GM18867 (cell line): ENCODE results near the gene ZNF687.

Experiments
- ATAC-seq: cut with Tn5 transposase; IDR thresholded peaks from one replicate; pipeline ENCODE4 v1.9.1; 2021; ENCODE audit warnings: mild to moderate bottlenecking, moderate library complexity; ENCODE audit not compliant: unreplicated experiment

Gene ZNF687, protein sequence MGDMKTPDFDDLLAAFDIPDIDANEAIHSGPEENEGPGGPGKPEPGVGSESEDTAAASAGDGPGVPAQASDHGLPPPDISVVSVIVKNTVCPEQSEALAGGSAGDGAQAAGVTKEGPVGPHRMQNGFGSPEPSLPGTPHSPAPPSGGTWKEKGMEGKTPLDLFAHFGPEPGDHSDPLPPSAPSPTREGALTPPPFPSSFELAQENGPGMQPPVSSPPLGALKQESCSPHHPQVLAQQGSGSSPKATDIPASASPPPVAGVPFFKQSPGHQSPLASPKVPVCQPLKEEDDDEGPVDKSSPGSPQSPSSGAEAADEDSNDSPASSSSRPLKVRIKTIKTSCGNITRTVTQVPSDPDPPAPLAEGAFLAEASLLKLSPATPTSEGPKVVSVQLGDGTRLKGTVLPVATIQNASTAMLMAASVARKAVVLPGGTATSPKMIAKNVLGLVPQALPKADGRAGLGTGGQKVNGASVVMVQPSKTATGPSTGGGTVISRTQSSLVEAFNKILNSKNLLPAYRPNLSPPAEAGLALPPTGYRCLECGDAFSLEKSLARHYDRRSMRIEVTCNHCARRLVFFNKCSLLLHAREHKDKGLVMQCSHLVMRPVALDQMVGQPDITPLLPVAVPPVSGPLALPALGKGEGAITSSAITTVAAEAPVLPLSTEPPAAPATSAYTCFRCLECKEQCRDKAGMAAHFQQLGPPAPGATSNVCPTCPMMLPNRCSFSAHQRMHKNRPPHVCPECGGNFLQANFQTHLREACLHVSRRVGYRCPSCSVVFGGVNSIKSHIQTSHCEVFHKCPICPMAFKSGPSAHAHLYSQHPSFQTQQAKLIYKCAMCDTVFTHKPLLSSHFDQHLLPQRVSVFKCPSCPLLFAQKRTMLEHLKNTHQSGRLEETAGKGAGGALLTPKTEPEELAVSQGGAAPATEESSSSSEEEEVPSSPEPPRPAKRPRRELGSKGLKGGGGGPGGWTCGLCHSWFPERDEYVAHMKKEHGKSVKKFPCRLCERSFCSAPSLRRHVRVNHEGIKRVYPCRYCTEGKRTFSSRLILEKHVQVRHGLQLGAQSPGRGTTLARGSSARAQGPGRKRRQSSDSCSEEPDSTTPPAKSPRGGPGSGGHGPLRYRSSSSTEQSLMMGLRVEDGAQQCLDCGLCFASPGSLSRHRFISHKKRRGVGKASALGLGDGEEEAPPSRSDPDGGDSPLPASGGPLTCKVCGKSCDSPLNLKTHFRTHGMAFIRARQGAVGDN

DNA sequence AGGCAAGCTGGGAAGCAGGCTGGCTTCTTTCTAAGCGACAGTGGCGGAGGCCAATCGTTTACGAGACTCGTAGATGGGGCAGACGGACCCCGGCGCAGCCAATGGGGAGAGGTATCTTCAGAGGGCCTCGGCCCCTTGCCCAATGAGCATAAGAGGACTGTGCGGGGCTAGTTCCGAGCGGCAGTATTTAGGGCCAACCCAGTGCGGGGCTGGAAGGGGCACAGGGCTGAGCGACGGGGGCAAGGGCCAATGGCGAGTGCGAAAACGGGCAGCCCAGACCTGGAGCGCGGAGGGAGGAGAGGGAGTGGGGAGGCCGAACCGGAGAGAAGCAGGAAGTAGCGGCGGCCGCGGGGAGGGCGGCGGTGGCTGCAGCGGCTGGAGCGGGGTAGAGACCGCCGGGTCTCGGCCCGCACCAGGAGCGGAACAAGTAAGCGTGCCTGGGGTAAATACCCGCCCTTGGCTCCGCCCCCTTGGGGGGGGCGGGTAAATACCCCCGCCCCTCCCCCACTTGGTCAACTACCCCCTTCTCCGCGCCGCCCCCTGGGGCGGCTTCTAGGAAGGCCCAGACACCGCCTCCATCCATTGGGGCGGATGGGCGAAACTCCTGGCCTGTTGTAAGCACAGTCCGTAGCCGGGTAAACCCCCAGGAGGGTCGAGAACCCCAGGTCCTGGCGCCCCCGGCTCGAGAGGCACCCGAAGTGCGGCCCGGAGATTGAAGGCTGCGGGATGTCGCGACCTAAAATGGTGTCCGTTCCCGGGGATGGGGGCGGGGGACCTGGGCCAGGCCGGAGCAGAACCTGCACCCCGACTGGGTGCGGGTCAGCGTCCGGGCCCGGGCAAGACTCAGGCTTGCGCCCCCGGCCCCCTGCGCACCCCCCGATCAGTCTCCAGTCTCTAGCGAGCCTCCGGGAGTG, at the start of gene ZNF687:
ZNF687 (plus strand) TSS at position 331 of the 914 bp plus-strand sequence. CDS start 3,993 bp downstream, outside the sequence.
- ATAC-seq = peak; percentile 84

DNA sequence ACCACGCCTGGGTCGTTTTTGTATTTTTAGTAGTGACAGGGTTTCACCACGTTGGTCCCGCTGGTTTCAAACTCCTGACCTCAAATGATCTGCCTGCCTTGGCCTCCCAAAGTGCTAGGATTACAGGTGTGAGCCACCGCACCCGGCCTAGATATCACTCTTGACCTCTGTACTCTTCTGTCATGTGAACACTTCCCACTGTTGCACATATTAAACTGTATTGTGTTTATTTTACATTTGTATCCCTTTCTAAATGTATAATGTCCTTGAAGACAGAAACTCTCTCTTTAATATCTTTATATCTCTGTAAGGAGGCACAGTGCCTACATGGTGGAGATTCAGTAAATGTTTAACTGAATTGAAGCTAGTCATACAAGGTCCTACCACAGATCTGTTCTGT, 46.9 kb upstream of the ZNF687 start:
- ATAC-seq = no peak

DNA sequence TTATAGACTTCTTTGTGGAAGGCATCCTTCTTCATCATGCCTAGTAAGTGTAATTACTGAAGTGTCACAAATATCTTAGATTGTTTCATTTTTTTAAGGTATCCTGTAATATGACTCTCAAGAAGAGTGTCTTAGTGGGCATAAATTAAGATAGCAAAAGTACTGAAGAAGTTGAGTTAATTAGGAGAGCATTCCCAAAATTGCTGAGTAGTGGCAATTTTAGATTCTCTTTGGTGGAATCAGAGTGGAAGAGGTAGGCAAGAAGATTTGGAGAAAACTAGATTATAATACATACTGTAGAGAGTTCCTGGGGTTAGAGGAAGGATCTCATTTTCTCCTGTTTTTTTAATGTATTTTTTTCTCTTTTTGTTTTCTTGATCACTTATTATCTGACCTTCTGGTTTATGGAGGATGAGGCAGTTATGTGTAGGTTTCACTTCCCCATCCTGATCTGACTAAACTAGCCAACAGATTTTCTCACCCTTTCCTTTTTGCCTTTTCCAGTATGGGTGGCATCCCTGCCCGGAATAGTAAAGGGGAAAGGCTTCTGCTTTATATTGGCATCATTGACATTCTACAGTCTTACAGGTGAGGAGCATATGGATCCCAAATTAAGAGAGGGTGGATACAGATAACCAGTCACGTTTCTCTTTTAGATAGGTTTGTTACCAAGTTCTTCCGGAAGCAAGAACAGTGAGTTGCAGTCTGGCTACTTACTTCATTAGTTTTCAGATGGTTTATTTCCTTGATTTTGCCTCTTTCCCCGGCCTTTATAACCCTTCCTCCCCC, 44.2 kb upstream of the ZNF687 start:
- peak; percentile 60 for ATAC-seq

DNA sequence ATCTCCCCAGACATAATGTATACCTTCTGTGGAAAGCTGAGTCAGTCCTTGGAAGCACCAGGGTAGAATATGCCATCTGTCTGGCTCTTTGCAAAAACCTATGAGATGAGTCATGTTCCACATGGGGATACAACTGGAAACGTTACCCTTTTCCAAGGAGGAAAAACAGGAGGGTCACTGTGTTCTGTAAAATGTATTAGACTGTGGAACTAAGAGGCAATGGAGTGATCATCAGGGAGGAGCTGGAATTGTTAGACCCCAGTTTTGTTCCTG, 43.7 kb upstream of the ZNF687 start:
- ATAC-seq = no peak

DNA sequence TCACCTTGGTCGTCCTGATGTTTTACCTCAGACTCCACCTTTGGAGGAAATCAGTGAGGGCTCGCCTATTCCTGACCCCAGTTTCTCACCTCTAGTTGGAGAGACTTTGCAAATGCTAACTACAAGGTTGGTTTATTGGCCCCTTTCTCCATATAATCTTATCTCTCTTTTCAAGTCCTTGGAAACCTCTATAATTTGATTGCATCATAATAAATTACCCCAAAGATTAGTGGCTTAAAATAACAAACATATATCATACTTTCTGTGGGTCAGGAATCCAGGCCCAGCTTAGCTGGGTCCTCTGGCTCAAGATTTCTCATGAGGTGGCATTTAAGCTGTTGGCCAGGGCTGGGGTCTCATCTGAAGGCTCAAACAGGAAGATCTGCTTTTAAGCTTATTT, 39.7 kb upstream of the ZNF687 start:
- ATAC-seq = no peak

DNA sequence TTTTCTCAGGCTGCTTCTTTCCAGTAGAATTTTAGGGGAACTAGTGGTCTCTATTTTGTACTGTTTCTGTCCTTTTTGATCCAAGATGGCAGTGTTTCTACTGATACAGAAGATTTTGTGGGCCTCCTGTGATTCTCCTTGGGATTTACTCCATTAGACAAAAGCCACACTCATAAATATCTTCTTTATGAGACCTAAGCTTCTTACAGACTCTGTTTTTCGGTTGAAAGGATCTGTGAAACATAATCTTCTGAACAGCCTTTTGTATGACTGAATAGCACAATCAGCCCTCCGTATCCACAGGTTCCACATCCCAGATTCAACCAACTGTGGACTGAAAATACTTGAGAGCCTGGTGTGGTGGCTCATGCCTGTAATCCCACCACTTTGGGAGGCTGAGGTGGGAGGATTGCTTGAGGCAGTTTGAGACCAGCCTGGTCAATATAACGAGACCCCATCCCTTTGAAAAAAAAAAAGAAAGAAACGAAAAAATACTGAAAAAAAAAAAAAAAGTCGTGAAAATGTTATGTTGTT, 38.3 kb upstream of the ZNF687 start:
- ATAC-seq = no peak

DNA sequence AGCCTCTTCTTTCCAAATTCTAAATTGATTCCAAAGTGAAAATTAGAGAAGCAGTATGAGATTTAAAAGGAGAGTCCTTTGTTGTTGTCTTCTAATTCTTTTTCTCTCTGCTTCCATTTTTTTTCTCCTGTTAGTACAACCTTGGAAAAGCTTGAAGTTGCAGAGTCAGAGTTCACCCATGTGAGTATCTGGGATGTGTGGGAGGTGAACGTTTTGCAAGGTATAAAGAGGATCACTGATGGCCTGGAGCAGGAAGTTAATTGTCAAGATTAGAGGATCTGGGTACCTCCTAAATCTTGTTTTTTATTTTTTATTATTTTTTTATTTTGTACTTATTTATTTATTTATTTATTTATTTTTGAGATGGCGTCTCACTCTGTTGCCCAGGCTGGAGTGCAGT, 35.3 kb upstream of the ZNF687 start:
- no peak for ATAC-seq

DNA sequence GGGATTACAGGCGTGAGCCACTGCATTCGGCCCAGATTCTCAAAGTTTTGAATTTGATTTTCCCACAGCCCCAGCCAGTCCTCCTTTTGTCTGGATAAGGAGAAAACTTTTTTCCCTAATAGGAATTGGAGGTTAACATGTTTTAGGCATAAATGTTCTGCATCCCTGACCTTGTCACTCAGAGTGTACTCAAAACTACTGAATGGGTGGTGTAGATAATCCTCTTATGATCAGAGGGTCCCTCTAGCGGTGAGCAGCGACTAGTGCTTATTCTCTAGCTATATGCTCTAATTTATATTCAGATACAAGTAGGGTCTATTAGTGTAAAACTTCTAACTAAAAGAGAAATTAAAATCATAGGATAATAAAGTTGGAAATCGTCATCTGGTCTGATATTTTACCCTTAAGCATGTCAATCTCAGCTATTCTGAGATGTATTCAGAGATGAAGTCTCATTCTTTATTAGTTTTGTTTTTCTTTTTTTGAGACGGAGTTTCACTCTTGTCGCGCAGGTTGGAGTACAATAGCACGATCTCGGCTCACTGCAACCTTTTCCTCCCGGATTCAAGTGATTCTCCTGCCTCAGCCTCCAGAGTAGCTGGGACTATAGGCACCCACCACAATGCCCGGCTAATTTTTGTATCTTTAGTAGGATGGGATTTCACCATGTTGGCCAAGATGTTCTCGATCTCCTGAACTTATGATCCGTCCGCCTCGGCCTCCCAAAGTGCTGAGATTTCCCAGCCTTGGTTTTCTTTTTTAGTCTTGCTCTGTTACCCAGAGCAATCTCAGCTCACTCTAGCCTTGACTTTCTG, 30.2 kb upstream of the ZNF687 start:
- ATAC-seq = no peak

DNA sequence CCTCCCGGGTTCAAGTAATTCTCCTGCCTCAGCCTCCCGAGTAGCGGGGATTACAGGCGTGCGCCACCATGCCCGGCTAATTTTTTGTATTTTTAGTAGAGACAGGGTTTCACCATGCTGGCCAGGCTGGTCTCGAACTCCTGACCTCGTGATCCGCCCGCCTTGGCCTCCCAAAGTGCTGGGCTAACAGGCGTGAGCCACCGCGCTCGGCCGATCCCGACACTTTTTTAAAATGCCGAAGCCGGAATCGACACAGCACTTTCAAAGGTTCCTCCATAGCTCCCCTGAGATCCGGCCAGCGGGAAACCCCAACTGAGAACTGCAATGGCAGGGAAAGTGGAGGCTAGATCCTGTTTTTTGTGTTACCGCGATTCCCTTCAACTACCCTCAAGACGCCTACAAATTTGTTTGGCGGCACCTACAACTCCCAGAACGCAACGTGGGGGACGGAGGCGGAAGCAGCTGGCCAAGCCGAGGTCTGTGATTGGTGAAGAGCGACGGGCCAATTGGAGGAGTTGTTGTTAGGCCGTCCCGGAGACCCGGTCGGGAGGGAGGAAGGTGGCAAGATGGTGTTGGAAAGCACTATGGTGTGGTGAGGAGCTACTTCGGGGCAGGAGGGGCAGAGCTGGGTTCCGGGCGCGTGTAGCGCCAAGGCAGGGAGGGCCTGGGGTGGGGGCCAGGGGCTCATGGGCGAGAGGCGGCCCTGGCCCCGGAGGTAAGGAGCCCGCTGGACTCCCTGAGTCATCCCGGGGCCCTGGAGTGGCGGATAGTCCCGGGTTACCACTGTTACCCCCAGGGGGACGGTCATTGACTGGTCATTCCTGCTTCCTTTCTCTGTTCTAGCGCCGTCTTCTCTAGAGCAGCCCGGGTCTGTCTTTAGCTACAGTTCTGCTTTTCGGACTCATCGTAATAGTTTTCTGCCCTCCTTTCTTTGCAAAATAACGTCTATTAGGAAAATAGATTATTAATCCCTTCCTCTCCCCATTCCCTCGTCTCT, 27.6 kb upstream of the ZNF687 start, which contains the start of gene PSMD4:
PSMD4 (plus strand) TSS at position 518 of the 997 bp plus-strand sequence; CDS start at position 567, 49 bp downstream.
- ATAC-seq = peak; percentile 85

DNA sequence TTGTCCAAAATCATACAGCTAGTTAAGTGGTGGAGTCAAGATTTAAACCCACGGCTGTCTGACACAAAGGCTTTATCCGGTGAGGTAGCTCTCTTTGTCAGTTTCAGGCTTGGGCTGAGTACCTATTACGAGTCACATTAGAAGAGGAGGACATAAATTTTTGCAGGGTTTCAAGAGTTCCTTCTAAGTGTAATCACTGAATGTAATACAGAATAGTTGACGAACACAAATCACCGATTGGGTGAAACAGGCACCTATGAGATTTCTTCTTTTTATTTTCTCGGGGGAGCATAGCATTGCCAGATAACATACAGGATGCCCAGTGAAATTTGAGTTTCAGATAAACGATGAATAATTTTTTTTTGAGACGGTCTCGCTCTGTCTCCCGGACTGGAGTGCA, 26.7 kb upstream of the ZNF687 start:
- no peak for ATAC-seq

DNA sequence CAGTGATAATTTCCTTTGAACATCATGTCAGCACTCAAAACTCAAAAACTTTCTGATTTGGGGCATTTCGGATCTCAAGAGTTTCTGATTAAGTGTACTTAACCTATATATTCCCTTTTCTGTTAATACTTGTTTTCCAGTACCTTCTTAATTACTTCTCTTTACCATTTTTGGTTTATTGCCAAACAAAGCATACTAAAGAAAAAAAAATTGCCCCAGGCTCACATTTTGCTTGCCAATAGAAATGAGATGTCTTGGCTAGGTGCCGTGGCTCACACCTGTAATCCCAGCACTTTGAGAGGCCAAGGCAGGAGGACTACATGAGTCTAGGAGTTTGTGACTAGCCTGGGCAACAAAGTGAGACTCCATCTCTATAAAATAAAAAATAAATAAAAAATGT, 22.7 kb upstream of the ZNF687 start:
- no peak for ATAC-seq

DNA sequence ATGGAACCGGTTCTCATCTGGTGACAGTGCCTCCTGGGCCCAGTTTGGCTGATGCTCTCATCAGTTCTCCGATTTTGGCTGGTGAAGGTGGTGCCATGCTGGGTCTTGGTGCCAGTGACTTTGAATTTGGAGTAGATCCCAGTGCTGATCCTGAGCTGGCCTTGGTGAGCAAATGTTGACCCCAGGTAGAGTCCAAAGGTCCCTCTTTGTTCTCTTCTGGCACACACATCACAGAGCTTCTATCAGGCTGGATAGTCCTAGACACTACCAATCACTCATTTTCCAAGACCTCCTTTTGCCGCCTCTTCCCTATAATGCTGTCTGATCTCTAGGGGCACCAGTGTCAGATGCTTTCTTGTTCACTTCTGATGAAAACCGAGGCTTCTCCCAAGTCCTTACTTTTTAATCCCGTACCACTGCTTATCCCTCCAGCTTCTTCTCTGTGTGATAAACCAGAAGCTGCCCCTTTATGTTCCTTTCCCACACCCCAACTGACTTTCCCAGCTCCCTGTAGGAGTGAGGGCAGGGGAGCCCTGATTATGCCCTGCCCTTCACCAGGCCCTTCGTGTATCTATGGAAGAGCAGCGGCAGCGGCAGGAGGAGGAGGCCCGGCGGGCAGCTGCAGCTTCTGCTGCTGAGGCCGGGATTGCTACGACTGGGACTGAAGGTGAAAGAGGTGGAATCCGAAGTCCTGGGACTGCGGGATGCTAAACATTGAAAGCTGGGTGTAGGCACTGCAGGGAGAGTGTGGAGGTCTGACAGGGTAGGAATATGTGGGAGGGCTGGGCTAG, 16.5 kb upstream of the ZNF687 start:
- ATAC-seq = no peak

DNA sequence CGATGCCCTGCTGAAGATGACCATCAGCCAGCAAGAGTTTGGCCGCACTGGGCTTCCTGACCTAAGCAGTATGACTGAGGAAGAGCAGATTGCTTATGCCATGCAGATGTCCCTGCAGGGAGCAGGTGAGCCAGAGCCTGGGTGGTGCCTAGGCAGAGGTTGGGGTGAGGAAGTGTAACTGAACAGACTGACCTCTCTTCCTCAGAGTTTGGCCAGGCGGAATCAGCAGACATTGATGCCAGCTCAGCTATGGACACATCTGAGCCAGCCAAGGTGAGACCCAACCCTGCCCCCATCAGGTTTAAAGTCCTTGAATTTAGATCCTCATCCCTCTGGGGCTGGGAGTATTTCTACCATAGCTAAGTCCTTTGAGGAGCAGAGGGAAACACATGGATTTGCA, 15.8 kb upstream of the ZNF687 start:
- no peak for ATAC-seq

DNA sequence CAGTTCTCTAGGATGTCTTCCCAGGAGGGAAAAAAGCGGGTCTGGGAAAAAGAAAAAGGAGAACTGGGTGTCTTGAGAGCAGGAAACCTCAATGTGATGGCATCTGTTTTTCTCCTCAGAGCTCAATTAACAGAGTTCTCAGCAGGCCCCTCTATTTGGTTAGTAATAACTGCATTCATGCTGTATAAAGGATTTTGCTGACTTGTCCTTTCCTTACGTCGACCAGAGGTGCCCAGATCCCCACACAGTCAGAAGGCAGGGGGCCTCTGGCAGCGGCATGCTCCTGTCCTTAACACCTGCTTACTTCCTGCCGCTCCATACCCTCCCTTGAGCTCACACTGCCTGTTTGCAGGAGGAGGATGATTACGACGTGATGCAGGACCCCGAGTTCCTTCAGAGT, 15.3 kb upstream of the ZNF687 start:
- ATAC-seq = no peak

DNA sequence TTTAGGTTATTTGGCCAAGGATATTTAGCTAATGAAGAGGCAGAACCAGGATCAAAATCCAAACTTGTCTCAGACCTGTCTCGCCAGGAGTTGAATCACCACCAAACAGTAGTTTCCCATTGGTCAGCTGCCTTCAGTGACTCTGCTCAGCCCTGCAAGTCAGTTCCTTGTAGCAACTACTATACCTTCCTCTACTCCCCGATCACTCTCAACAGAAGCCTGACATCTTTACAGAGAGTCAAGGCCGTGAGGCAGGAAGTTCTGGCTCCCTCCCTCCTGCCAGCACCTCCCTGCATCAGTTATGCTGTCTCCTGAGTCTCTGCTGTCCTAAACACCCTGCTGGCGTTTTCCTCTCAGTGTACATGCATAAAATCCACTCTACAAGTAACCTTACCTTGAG, 14.3 kb upstream of the ZNF687 start:
- no peak for ATAC-seq

DNA sequence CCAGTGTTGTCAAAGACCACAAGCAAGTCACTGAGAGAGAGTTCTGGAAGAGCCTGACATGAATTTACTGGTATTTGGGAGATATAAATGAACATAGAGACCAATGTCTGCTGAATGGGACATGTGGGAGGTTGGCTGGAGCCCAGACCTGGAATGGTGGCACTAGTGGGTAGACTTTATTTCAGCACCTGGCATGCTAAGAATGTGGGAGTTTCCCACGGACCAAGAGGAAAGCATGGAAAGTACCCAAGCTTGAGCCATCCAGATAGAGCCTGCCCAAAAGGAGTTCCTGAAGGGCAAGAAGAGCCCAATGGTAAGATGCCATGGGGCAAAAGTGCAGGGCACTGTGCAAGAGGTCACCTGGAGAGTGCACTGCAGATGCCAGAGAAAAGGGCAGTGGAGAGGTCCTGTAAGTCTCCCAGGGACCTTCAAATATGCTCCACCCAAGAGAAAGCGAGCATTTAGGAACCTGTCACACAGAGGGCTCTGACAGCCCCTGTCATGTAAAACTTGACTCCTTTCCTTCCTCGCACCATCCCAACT, 8.1 kb upstream of the ZNF687 start:
- no peak for ATAC-seq
